SKM-1 treated with dmso at 0.1 percent for 144 hours (cell line): ENCODE results near the gene PPM1M.
A peak's percentile ranks its signal among the peaks of the same experiment; 100 is the strongest.

Source experiments
- DNase-seq: peaks from one replicate; lab custom pipeline; 2025; ENCODE audit not compliant: unreplicated experiment; lab: John Stamatoyannopoulos, UW

Gene PPM1M

DNA sequence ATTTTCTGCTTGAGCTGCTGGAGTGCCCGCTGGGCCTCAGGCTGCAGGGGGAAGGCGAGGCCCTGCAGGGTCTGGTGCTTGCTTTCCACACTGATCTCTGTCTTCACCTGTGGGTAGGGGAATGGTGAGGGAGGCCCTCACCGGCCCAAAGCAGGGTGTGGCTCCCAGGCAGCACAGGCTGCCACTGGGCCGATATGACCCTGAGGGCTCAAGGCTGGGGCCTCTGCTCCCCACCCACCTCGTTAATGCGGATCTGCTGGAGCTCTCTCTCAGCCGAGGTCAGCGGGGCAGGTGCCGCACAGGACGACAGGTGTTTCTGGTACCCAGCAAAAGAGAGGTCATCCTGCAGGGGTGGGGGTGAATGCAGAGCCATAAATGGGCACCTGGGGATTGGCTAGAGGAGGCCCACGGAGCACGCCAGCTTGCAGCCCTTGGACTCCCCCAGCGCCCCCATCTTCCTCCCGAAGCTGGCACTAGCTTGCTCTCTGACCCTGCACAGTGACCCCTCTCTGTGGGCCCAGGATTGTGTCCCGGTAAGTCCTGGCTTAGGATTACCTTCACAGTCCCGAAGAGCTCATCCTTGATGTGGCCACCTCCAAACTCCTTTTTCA, 14.6 kb upstream of the PPM1M start:
- DNase-seq: no peak

DNA sequence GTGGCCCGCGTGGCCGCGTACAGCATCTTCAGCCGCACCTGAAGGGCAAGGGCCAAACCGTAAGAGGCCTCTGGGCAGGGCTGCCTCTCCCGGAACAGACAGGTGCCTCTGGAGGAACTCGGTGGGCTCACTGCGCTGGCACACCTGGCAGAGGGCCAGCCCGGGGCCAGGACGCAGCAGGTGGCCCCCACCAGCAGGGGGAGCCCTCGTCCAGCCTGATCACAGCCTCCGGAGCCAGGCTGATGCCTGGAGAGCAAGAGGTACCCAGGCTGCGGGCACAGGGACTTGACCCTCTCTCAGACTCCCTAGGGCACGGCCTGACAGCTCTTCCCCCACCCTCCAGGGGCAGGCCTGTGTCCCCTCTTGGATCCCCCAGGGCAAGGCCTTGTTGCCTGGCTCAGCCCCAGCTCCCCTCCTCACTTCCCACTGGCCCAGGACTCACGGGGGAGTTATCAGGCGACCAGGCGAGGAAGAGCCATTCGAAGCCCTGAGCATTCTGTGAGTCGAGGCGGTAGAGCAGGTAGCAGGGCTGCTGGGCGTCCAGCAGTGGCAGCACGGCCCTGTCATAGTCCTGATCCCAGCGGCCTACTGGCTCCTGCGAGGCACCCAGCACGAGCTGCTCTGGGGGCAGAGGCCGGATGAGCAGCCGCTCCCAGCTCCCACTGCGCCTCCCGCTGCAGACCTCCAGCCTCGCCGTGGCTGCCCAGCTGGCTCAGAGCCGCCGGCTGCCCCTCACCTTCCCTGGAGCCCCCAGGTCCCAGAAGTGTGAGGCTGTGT, 13.9 kb upstream of the PPM1M start:
- peak; percentile 58 for DNase-seq

DNA sequence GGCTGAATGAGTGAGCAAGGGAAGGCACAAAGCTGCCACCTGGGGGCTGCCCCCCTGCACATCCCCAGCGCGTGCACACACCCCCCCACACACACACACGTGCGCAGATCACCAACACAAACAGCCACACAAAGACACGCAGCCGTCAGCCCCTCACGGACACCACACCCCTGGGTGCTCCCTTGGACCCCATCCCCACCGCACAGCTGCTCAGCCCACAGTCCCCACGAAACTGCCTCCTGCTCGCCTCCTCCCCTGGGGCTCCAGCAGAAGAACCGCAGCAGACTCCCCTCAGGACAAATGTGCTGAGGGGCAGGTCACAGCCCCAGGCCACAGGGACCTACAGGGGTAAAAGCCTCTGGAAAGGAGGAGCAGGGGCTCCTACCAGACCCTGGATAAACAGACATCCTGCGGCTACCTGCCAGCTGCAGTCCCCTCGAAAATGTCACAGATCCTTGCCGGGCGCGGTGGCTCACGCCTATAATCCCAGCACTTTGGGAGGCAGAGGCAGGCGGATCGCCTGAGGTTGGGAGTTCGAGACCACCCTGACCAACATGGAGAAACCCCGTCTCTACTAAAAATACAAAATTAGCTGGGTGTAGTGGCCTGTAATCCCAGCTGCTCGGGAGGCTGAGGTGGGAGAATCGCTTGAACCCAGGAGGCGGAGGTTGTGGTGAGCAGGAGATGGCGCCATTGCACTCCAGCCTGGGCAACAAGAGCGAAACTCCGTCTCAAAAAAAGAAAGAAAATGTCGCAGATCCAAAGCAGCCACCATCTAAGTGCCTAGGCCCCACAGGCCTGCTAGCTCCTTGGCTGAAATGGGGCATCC, 13.1 kb upstream of the PPM1M start:
- no peak for DNase-seq

DNA sequence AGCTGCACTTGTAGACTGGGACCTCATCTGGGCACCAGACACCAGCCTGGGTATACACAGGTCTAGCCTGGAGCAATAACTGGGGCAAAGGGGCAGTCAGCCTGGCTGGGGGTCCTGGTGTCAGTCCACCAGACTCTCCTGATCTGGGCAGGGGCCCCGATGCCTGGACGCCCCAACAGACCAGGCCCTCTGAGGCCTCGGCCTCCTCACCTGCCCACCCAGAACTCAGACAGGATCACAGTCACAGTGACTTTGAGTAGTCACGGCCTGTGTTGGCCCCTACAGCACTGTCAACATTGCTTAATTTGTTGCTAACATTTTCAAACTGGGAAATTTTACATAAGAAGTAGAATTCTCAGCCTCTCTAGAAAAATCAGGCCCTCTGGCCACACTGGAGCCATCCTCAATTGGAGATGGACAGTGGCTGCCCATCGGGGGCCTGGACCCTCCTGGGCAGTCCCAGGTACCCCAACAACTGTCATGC, 12.4 kb upstream of the PPM1M start:
- DNase-seq: no peak

DNA sequence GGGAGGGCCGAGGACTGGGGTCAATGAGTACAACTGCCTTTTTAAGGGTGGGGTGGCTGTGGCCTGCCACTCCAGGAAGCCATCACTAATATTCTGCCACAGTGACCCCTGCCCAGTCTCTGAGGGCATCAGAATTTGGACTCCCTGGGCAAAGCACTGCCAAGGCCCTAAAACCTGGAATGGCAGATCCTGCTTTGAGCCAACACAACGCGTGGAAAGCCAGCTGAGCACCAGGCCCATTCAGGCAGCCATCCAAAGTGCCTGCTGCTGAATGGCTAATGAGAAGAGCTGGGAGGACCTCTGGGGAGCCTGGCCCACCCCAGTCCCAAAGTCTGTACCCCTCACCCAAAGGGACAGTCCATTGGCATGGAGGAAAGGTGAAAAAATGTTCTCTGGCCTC, 11.6 kb upstream of the PPM1M start:
- DNase-seq: no peak

DNA sequence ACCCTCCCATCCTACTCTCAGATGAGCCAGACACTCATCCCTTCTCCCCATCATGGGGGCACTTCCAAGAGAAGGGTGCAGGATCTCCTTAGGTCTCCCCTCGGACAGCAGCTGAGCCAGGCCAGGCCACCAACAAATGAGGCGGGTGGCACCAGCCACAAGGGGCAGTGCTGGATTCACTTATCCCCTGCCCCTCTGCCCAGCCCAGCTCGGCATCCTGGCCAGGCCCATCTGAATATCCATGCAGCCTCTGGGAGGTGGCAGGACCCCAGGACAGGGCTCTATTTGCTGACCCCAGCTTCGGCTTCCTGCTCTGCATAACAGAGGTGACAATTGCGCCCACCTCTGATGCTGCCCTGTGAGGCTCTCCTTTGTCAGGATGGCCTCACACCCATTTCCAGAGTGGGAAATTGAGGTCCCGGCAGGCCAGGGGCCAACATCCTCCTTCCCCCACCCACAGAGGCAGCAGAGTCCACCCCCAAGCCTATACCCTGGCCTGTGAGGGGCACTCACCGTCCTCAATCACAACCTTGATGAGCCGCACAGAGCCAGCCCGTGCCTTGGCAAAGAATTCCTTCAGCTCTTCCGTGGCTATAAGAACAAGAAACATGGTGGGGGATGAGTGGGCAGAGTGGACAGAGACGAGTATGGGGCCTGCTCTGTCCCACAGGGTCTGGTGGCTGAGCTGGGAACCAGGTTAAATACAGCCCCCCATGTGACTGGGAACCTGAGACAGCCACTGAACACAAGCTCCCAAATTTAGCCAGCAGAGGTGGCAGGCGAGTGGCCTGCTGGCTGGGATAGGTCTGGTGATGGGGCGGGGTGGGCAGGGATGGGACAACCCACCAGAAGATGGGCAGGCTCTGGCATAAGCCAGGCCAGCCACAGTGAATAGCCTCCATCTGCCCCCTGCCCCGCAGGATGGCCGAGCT, 10.8 kb upstream of the PPM1M start:
- DNase-seq: no peak

DNA sequence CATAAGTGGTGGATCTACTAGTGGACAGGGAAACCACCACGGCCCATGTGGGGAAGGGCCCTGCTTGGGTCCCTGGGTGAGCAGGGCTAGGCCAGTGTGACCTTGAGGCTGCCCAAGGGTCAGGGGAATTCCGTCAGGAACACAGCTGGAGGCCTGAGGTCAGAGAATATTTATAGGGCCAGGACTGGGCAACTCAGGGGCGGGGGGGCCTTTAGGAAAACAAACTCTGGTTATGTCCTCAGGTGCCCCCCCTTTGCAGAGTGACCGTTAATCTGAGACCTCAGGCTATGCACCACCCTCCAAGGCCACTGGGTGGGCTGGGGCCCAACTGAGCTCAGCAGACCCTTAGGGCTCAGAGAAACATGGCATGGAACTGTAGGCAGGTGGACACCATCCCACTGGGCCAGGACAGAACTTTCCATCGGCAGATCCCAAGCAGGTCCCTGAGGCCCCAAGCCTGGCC, 9.1 kb upstream of the PPM1M start:
- DNase-seq: no peak

DNA sequence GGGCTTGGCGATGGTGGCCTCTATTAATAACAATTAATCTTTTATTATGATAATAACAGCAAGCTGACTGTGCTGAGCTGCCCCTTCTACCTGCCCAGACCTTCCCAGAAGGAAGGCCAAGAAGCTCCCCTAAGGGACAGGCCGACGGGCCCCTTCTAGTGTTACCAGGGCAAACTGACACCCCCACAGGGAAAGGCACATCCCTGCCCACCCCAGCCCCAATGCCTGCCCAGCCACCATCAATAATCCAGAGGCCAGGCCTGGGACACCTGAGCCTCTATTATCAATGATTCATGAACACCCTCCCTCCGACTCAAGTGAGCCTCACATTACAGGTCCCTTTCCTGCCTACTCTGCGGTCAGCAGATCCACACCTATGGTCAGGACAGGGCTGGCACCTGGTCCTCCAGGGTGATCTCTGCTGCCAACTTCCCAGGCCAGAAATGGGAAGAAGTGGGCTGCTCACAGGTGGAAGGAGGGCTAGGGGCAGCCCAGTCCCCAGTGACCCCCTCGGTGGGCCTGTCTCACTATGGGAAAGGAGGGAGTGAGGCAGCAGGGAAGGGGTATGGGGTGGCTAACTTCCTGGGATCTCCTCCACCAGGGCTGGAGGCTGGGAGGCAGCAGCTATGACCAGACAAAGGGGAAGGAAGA, 8.4 kb upstream of the PPM1M start:
- DNase-seq: no peak

DNA sequence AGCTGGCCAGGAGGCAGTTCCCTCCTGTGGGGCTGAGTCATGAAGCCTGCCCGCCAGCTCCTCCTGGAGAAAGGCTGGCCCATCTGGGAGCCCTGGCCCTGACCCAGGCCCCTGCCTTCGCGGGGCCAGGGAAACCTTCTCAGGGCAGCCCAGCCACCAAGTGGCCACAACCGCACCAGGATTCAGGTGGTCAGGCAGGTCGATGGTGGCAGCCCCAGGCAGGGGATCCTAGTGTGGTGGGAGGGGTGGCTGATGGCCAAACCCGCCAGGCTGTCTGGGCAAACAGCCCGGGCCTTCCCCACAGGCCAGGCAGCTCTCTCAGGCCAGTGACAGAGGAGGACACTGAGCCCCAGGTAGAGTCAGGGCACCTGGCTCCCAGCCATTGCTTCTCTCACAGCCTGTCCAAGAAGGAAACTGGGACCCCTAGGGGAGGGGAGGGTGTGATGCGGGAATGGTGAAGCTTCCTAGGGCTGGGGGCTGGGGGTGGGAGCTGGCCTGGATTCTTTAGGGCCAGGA, 7.8 kb upstream of the PPM1M start:
- peak; percentile 63 for DNase-seq

DNA sequence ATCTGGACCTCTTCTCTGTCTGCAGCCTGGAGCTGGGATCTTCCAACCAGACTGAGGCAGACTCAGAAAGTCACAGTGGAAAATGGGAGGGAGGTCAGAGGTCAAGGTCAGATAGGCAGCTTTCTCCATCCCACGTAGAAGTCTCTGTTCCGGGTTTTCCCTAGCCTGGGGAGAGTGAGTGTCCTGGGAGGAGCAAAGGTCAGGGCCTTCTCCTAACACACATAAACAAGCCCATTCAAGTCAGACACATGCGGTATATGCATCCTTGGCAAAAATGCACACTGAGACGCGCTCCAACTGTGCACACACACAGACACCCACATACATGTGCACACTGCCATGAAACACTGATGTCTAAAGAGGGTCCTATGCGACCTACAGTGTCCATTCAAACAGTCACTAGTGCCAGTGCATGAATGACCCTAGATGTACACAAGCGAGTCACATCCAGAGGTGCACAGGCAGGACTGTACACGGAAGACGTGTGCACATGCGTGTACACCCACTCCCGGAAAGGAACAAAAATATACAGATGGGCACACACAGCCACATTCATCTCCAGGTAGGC, 7.3 kb upstream of the PPM1M start:
- no peak for DNase-seq

DNA sequence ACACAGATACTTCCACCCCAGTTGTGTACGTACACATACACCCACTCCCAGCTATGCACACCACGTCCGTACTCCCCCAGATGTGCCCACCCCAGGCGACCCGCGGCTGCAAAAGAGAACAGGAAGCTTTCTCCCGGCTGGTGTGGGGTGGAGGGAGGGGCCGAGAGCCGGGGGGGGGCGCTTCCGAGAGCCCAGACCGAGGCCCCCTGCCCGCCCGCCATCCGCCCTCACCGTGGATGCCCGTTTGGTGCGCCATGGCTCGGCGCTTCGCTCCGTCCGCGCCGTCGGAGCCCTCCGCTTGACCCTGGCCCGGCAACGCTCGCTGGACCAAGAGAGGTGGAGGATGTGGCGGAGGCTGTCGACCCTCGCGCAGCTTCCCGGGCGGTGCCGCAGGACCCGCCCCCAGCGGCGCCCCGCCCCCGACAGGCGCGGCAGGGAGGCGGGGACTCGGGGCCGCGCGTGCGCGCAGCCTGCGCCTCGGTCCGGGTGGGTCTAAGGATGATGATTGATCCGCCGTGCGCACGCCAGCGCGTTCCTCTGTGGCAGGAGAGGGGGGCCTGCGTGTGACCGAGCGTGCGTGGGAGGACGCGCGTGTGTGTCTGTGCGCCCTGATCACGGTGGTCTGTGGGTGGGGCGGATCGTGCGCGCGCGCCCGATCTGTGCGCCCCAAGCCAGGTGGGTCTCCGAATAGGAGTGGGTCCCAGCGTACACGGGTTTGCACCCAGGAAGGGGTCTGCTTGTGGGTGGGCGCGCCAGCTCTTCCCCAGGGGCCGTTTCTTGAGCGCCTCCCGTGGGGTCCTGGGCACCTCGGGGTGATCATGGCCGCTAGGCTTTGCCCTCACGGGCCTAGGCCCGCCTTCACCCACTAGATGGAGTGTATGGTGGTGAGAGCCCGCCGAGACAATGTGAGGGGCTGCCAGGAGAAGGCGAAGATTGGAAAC, 6.5 kb upstream of the PPM1M start, which contains the start of gene TWF2:
Gene TWF2 (minus strand): TSS at position 398 of the 941 bp plus-strand sequence. CDS start 142 bp downstream, at position 256.
- DNase-seq: peak; percentile 63

DNA sequence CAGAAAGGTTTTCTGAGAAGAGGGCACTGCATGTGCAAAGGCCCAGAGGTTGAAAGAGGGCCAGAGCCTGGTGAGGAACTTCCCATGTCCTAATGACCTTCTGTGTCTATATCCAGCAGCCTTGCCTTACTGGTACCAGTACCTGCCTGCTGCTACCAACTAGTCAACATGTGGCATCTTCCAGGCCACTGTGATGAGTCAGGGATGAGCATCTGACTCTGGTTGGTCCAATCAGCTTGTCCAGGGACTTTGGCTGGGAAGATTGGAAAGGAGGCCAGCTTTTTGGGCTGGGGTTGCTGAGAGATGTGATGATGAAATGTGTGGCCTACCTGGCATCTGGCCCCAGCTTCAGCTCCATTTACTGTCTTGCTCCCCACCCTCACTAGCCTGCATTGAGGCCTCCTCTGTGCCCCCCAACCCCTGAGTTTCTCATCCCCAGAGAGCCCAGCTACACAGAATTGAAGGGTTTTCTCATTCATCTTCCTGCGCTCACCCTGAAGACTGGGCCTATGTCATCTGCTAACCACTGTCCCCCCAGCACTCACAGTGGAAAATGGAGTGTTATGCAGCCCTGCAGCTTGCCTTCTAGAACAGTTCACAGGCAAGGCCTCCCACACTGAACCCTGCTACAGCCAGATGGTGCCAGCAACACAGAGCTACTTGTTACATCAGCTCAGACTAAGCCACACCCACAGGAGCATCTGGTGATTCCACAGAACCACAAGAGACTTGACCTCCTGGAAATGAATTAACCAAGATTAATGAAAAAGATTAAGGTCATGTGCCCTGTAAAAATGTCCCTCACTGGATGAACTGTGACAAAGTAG, 5.3 kb upstream of the PPM1M start:
- DNase-seq: peak; percentile 26

DNA sequence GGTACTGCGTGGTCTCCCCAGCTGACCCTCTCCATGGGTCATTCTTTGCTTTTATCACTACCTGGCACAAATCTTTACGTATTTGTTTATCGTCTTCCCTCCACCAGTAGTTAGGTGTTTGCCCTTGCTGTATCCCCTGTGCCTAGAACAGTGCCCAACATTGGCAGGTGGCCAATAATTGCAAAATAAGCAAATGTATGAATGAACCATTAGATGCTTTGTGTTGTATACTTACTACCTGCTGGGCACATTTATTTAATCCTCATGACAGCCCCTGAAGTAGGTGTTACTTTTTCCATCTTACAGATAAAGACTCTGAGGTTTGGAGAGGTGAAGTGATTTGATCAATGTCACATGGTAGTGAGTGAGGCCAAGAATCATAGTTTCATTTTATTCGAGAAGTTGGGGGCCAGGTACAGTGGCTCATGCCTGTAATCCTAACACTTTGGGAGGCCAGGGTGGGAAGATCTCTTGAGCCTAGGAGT, 4.6 kb upstream of the PPM1M start:
- no peak for DNase-seq

DNA sequence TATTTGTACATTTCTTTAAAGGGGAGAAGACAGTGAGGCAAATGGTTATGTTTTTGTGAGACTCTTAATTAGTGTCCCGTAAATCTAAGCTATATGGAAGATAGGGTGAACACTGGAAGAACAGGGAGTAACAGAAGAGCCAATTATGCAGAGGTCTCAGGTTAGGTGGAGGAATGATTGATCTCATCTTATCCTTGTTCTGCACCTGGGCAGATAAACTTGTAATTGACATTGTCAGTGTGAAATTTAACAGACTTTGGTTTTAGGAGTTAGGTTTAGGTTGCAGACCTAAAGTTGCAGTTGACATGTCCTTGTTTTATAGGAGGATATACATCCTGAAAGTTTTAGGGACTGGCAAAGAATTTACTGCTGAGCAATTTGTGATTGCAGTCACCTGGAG, 3.5 kb upstream of the PPM1M start:
- no peak for DNase-seq

DNA sequence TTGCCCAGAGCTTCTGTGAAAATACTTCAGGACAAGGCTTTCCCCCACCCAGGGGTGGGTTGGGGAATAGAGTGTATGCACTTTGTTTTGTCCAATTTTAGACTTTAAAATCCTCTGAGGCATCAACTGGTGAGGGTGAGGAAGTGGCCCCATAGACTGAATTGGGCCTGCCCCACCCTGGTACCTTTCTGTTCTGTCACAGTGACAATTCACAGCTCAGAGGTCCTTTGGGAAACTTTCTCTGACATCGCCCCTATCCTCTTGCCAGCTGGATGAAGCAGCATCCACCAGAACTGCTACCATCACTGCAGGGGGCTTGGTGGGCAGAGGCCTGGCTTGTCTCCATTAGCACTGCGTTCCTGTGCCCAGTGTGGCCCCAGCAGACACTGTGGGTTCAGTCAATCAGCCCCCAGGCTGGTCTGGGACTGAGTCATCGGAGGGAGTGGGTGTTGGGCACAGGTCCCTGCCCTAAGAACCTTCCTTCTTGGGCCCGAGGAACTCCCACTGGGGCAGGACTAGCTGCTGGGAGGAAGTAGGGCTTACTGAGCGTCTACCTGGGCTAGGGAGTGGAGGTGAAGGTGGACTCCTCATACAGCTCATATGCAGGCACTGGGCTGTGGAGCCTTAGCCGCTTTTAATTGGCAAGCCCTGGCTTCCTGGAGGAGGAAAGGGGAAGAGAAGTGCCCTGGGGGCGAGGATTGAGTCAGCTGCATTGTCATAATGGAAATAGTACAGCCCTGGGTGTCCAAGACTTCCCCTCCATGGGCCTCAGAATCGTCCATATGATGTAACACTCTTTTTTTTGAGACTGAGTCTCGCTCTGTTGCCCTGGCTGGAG, 1.5 kb upstream of the PPM1M start:
- peak; percentile 97 for DNase-seq

DNA sequence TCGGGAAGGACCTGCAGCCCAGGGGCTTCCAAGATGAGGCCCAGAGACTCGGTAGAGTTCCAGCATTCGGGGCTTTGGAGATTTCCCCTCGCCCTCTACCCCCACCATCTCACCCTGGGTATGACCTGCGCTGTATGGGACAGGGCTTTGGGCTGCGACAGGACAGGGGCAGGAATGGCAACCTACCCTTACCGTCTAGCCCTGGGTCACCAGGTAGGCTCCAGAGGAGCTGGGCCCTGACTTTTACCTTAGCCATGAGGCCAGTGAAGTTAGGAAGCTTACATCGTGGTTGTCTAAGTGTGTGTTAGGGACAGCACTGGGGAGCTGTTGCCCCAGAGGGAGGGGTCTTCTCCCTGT, 683 bp downstream of the PPM1M start:
- no peak for DNase-seq
